H1 (cell line): Measurements from ENCODE around the gene COL1A1. TPM values are rescaled to one million over a fixed set of nuclear protein-coding genes. Genes with fewer than 3 reads are reported as not detected.

Experiments used
- CTCF ChIA-PET: fragments of 300-600 bp; sonication (Branson Sonifier 250); formaldehyde crosslinking; loops from one replicate; lab custom pipeline; 2021; ENCODE audit not compliant: partially characterized antibody; lab: Charles Lee
- POLR2A ChIA-PET: fragments of 300-600 bp; sonication (Branson Sonifier 250); formaldehyde crosslinking; loops from one replicate; lab custom pipeline; 2021; ENCODE audit warnings: inconsistent platforms; ENCODE audit not compliant: partially characterized antibody; lab: Charles Lee
- DNase-seq, 2 experiments: peaks; one replicate each; pipeline versions ENCODE4 v3.0.0 to v3.0.0-alpha.2; 2010 to 2022; ENCODE audit warnings: low spot score in 2 of 2, low read depth in 1 of 2, mixed read lengths in 1 of 2
- FAIRE-seq: peaks from 2 replicates; lab custom pipeline; 2011; peaks lifted over from hg19 to GRCh38; lab: Jason Lieb, UNC
- H2AFZ ChIP-seq: 2 replicates; pipeline ENCODE4 v1.8.1; 2012; ENCODE audit warnings: low read length, inconsistent platforms
- H2AK5ac ChIP-seq: 2 replicates; pipeline ENCODE4 v1.6.1; 2013; ENCODE audit warnings: low read depth, low read length
- H2BK120ac ChIP-seq: replicated peaks from 2 replicates; pipeline ENCODE3; 2013; ENCODE audit warnings: low read depth, low read length, inconsistent platforms
- H2BK12ac ChIP-seq: 2 replicates; pipeline ENCODE4 v1.6.1; 2013; ENCODE audit warnings: low read depth, low read length
- H2BK15ac ChIP-seq: 2 replicates; pipeline ENCODE4 v1.6.1; 2013; ENCODE audit warnings: low read length
- H2BK20ac ChIP-seq: 2 replicates; pipeline ENCODE4 v1.6.1; 2013; ENCODE audit warnings: low read length
- H2BK5ac ChIP-seq: 2 replicates; pipeline ENCODE4 v1.6.1; 2013; ENCODE audit warnings: low read depth, low read length
- H3K14ac ChIP-seq: 2 replicates; pipeline ENCODE4 v1.6.1; 2013; ENCODE audit warnings: inconsistent platforms; ENCODE audit not compliant: insufficient read length
- H3K18ac ChIP-seq: 2 replicates; pipeline ENCODE4 v1.6.1; 2013; ENCODE audit warnings: low read length; ENCODE audit errors: extremely low read depth
- H3K23ac ChIP-seq: 2 replicates; pipeline ENCODE4 v1.6.1; 2013; ENCODE audit warnings: inconsistent platforms; ENCODE audit not compliant: insufficient read length
- H3K23me2 ChIP-seq: 2 replicates; pipeline ENCODE4 v1.6.1; 2013; ENCODE audit warnings: low read depth, low read length
- H3K27ac ChIP-seq: 2 replicates; pipeline ENCODE4 v1.6.1; 2011; ENCODE audit warnings: low read depth, low read length, inconsistent platforms
- H3K27me3 ChIP-seq, 4 experiments: replicated peaks in 1 of 4; 1 replicate in 1 of 4; 2 replicates in 3 of 4; pipeline versions ENCODE4 v1.6.1 to v1.8.1; 2011 to 2013; ENCODE audit warnings: low read length in 3 of 4, mild to moderate bottlenecking in 3 of 4, inconsistent platforms in 2 of 4, mixed read lengths in 2 of 4, moderate library complexity in 1 of 4; ENCODE audit not compliant: control insufficient read depth in 3 of 4, insufficient read depth in 3 of 4; ENCODE audit errors: extremely low read depth in 1 of 4
- H3K36me3 ChIP-seq, 4 experiments: 2 replicates each; pipeline versions ENCODE4 v1.6.1 to v1.8.1; 2011 to 2013; ENCODE audit warnings: mild to moderate bottlenecking in 4 of 4, low read length in 3 of 4, moderate library complexity in 2 of 4, control low read depth in 1 of 4, inconsistent platforms in 1 of 4; ENCODE audit not compliant: insufficient read depth in 4 of 4, control insufficient read depth in 2 of 4
- H3K4ac ChIP-seq: replicated peaks from 2 replicates; pipeline ENCODE3; 2013; ENCODE audit warnings: low read length, low read depth, mixed read lengths, inconsistent platforms; ENCODE audit not compliant: insufficient read length
- H3K4me1 ChIP-seq, 4 experiments: replicated peaks in 1 of 4; 1 replicate in 1 of 4; 2 replicates in 3 of 4; pipeline versions ENCODE4 v1.6.1 to v1.8.1; 2011 to 2013; ENCODE audit warnings: low read length in 3 of 4, inconsistent platforms in 2 of 4, mixed read lengths in 1 of 4; ENCODE audit not compliant: insufficient read depth in 4 of 4, control insufficient read depth in 3 of 4
- H3K4me2 ChIP-seq, 2 experiments: 2 replicates each; pipeline versions ENCODE4 v1.6.1 to v1.8.1; 2011 to 2013; ENCODE audit warnings: low read depth in 2 of 2, low read length in 2 of 2, control low read depth in 1 of 2, inconsistent platforms in 1 of 2, mild to moderate bottlenecking in 1 of 2; ENCODE audit not compliant: insufficient read depth in 1 of 2
- H3K4me3 ChIP-seq, 4 experiments: fragments of 200-600, 300-600 bp in 1 of 4; sonication (generic), shearing (Covaris generic), sonication (Bioruptor Twin) in 1 of 4; 2 replicates each; pipeline versions ENCODE4 v1.5.1 to v1.8.1; 2011 to 2016; ENCODE audit warnings: low read length in 4 of 4, low read depth in 3 of 4, control low read depth in 2 of 4, inconsistent platforms in 2 of 4, mild to moderate bottlenecking in 2 of 4, mixed read lengths in 1 of 4, moderate library complexity in 1 of 4; ENCODE audit not compliant: insufficient read depth in 2 of 4; ENCODE audit errors: extremely low read depth in 1 of 4
- H3K56ac ChIP-seq: replicated peaks from 2 replicates; pipeline ENCODE3; 2013; ENCODE audit warnings: low read depth, mild to moderate bottlenecking, mixed read lengths, low read length, inconsistent platforms; ENCODE audit not compliant: insufficient read length
- H3K79me1 ChIP-seq: 2 replicates; pipeline ENCODE4 v1.6.1; 2013; ENCODE audit warnings: low read depth, low read length, control low read depth
- H3K79me2 ChIP-seq, 2 experiments: 2 replicates each; pipeline versions ENCODE4 v1.6.1 to v1.8.1; 2012 to 2013; ENCODE audit warnings: low read length in 2 of 2, mild to moderate bottlenecking in 2 of 2, inconsistent platforms in 1 of 2; ENCODE audit not compliant: insufficient read depth in 2 of 2, control insufficient read depth in 1 of 2
- H3K9ac ChIP-seq, 4 experiments: replicated peaks in 1 of 4; 1 replicate in 1 of 4; 2 replicates in 3 of 4; pipeline versions ENCODE4 v1.6.1 to v1.8.1; 2011 to 2013; ENCODE audit warnings: low read depth in 3 of 4, low read length in 3 of 4, control low read depth in 2 of 4, mild to moderate bottlenecking in 2 of 4, moderate library complexity in 2 of 4, inconsistent platforms in 1 of 4; ENCODE audit errors: extremely low read depth in 1 of 4
- H3K9me3 ChIP-seq, 2 experiments: 2 replicates each; pipeline versions ENCODE4 v1.6.1 to v1.8.1; 2012 to 2013; ENCODE audit warnings: mild to moderate bottlenecking in 2 of 2, moderate library complexity in 2 of 2, control low read depth in 1 of 2, inconsistent platforms in 1 of 2, low read depth in 1 of 2, low read length in 1 of 2, mixed read lengths in 1 of 2; ENCODE audit not compliant: insufficient read depth in 2 of 2
- H4K20me1 ChIP-seq, 2 experiments: replicated peaks in 1 of 2; 2 replicates each; pipeline versions ENCODE3 to v1.8.1; 2011 to 2013; ENCODE audit warnings: inconsistent platforms in 2 of 2, low read length in 2 of 2, mild to moderate bottlenecking in 1 of 2; ENCODE audit not compliant: insufficient read depth in 2 of 2, control insufficient read depth in 1 of 2
- H4K5ac ChIP-seq: 2 replicates; pipeline ENCODE4 v1.6.1; 2013; ENCODE audit warnings: low read length, low read depth, mixed read lengths, inconsistent platforms; ENCODE audit not compliant: insufficient read length
- H4K8ac ChIP-seq: 2 replicates; pipeline ENCODE4 v1.8.0; 2013; ENCODE audit warnings: mild to moderate bottlenecking, moderate library complexity, low read length, inconsistent platforms; ENCODE audit not compliant: insufficient read depth; ENCODE audit errors: extremely low read depth
- H4K91ac ChIP-seq: replicated peaks from 2 replicates; pipeline ENCODE3; 2013; ENCODE audit warnings: low read length, mixed read lengths, inconsistent platforms; ENCODE audit not compliant: insufficient read length
- CBX8 ChIP-seq: fragments of 300-800, 300-1000 bp; sonication (generic); IDR thresholded peaks from 2 replicates; pipeline ENCODE4 v1.7.1; 2016; ENCODE audit warnings: low read depth, low read length, borderline replicate concordance
- RFX5 ChIP-seq: IDR thresholded peaks from 2 replicates; pipeline ENCODE4 v1.6.1; 2011; ENCODE audit warnings: low read depth, low read length, improper control_type of control experiment, borderline replicate concordance
- ZNF274 ChIP-seq: IDR thresholded peaks from 2 replicates; pipeline ENCODE4 v1.7.0; 2012; ENCODE audit warnings: low read length, borderline replicate concordance; ENCODE audit errors: extremely low read depth
- WGBS, 2 experiments: shearing (Covaris generic) in 1 of 2; methylation state at CpG; one replicate each; pipeline versions ENCODE4 v1.1.6 to v1.1.7; 2013 to 2015; ENCODE audit warnings: low lambda C conversion rate in 2 of 2, mixed read lengths in 2 of 2, inconsistent platforms in 1 of 2, low coverage in 1 of 2, missing lambda C conversion rate in 1 of 2; ENCODE audit not compliant: insufficient replicate concordance in 2 of 2, insufficient coverage in 1 of 2, insufficient read length in 1 of 2; ENCODE audit errors: extremely low coverage in 1 of 2, missing lambda C conversion rate in 1 of 2; 5-methylcytosine and 5-hydroxymethylcytosine counted together
- polyA plus RNA-seq, 7 experiments: library from polyadenylated mRNA; depleted of rRNA in 3 of 7; stranded (reverse) in 5 of 7; unstranded in 2 of 7; fragments of >200 nt in 5 of 7; fragments of 200-250 nt in 2 of 7; gene quantifications; 1 replicate in 5 of 7; 2 replicates in 1 of 7; 4 replicates in 1 of 7; pipeline versions ENCODE4 v1.2.1 to v1.2.3, GENCODE V29; 2011 to 2013; ENCODE audit warnings: missing spikeins in 2 of 7, mixed read lengths in 2 of 7
- total RNA-seq: library from RNA; stranded (reverse); fragmentation: NEBNext Ultra II Directional; extraction: Animal tissue kit (Norgen Biotek cat#: 25700); gene quantifications from 2 replicates; pipeline ENCODE4 v1.2.1, GENCODE V29; 2021

Gene COL1A1
- total and polyA plus RNA-seq, 2 of the 8 experiments (the other 6 are each of a cell fraction or from before 2014, with no cell fraction given), result 14.1 to 80.4 TPM

DNA sequence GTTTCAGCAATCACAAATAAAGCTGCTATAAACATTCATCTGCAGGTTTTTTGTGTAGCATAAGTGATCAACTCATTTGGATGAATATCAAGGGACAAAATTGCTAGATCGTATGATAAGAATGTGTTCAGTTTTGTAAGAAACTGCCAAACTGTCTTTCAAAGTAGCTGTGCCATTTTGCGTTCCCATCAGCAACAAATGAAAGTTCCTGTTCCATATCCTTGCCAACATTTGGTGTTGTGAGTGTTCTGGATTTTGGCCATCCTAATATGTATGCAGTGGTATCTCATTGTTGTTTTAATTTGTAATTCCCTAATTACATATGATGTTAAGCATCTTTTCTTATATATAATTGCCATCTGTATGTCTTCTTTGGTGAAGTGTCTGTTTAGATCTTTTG, 36.5 kb upstream of the COL1A1 start:
- Histone ChIP-seq H3K79me1 (no peaks in the 10 kb centered on the region), H3K27ac (no peak overlapping the region), H2BK20ac (no peak overlapping the region), H3K23me2 (no peaks in the 10 kb centered on the region), H2BK5ac (no peak overlapping the region), H3K18ac (no peak overlapping the region), H3K4me3 (no peak overlapping the region), H3K4ac (no peak overlapping the region), H3K79me2 (no peaks in the 10 kb centered on the region), H2AK5ac (no peak overlapping the region), H3K23ac (no peak overlapping the region), H3K4me2 (no peak overlapping the region), H2AFZ (no peak overlapping the region), H4K91ac (no peak overlapping the region), H4K20me1 (no peaks in the 10 kb centered on the region), H2BK15ac (no peak overlapping the region), H2BK120ac (no peak overlapping the region), H3K36me3 (no peaks in the 10 kb centered on the region), H2BK12ac (no peak overlapping the region), H3K9ac (no peak overlapping the region), H3K14ac (no peak overlapping the region), H3K4me1 (no peaks in the 10 kb centered on the region), H4K8ac (no peak overlapping the region), H3K27me3 (no peaks in the 10 kb centered on the region), H3K9me3 (peaks cover 0 to 5% of the 10 kb centered on the region in 2 experiments; a peak in 1 of 4 replicates), H4K5ac (no peak overlapping the region), H3K56ac (no peak overlapping the region)
- no peak for TF ChIP-seq RFX5
- TF ChIP-seq ZNF274, result no peak
- TF ChIP-seq CBX8, result no peak
- WGBS, 2 experiments, result 84% methylated on average over 2 of the region's 2 CpGs; no CpG with 5 or more reads in 1 of the 2 experiments
- no peak for FAIRE-seq
- CTCF ChIA-PET, result interaction anchor here (0.7 to 2.9 kb wide), 4 partner anchors 12 to 38 kb away, joined by 3 to 11 read pairs (median 4); partner anchors contain the start of gene COL1A1
- no peak for DNase-seq
- POLR2A ChIA-PET, result no interaction called here
